ENCODE measurements around the gene IL10RB. TPM values are rescaled to one million over a fixed set of nuclear protein-coding genes. Genes with fewer than 3 reads are reported as not detected.

The IL10RB gene
- total and polyA plus RNA-seq, 2 experiments from 2014 or later: 2.2 to 2.5 TPM

DNA sequence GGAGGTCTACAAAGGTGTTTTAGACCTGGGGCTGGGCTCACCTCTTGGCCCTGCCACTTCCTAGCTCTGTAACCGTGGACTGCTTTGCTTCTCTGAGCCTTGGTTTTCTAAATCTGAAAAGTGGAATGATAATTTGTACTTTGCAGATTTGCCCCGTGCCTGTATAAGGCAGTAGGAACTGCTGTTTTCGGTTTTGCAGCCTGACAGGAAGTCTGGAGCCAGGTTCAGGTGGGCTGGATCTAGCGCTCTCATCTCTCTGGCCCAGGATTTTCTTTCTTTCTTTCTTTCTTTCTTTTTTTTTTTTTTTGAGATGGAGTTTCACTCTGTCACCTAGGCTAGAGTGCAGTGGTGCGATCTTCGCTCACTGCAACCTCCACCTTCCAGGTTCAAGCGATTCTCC lies 19.2 kb upstream of the IL10RB start (continued):
- TF ChIP-seq, protein P1, sequence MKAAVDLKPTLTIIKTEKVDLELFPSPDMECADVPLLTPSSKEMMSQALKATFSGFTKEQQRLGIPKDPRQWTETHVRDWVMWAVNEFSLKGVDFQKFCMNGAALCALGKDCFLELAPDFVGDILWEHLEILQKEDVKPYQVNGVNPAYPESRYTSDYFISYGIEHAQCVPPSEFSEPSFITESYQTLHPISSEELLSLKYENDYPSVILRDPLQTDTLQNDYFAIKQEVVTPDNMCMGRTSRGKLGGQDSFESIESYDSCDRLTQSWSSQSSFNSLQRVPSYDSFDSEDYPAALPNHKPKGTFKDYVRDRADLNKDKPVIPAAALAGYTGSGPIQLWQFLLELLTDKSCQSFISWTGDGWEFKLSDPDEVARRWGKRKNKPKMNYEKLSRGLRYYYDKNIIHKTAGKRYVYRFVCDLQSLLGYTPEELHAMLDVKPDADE (IDR thresholded peaks at IDR 0.05): no peak
- TF ChIP-seq STAT1 (IDR thresholded peaks at IDR 0.05; ENCODE audit: unreplicated experiment): no peak
- TF ChIP-seq ZNF114 (CRISPR knock-in tag; IDR thresholded peaks at IDR 0.05): no peak
- no peak for TF ChIP-seq POLR2AphosphoS5 (IDR thresholded peaks at IDR 0.05; ENCODE audit: low read depth)
- TF ChIP-seq ZNF462 (CRISPR knock-in tag; IDR thresholded peaks at IDR 0.05): no peak

GRCh38 chr21:33247599-33247998 lies 18.6 kb upstream of the IL10RB start:
- H3K27ac Mint-ChIP-seq: no peak overlapping the region
- Histone ChIP-seq H3K9me2 (ENCODE audit: insufficient read depth) (no peaks in the 10 kb centered on the region), H2AFZ (no peak overlapping the region), H3K79me2 (replicated peaks; ENCODE audit: insufficient read depth) (no peaks in the 10 kb centered on the region), H3K4me2 (no peak overlapping the region), H4K20me1 (replicated peaks; ENCODE audit: insufficient read depth) (no peaks in the 10 kb centered on the region), H3F3A (replicated peaks; ENCODE audit: low read depth) (no peaks in the 10 kb centered on the region), H3K36me3 (ENCODE audit: insufficient read depth) (peaks cover 16% of the 10 kb centered on the region), H3K27me3 (ENCODE audit: insufficient read depth) (no peaks in the 10 kb centered on the region), H3K27ac (ENCODE audit: low read depth) (no peak overlapping the region), H3K4me3 (no peak overlapping the region), H3K4me1 (ENCODE audit: insufficient read depth) (no peaks in the 10 kb centered on the region)
- TF ChIP-seq, protein P2, sequence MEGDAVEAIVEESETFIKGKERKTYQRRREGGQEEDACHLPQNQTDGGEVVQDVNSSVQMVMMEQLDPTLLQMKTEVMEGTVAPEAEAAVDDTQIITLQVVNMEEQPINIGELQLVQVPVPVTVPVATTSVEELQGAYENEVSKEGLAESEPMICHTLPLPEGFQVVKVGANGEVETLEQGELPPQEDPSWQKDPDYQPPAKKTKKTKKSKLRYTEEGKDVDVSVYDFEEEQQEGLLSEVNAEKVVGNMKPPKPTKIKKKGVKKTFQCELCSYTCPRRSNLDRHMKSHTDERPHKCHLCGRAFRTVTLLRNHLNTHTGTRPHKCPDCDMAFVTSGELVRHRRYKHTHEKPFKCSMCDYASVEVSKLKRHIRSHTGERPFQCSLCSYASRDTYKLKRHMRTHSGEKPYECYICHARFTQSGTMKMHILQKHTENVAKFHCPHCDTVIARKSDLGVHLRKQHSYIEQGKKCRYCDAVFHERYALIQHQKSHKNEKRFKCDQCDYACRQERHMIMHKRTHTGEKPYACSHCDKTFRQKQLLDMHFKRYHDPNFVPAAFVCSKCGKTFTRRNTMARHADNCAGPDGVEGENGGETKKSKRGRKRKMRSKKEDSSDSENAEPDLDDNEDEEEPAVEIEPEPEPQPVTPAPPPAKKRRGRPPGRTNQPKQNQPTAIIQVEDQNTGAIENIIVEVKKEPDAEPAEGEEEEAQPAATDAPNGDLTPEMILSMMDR (conservative IDR thresholded peaks at IDR 0.05; ENCODE audit: low read depth in 2 of 2): no peak
- TF ChIP-seq NANOG (IDR thresholded peaks at IDR 0.05; ENCODE audit: borderline replicate concordance): no peak
- no peak for TF ChIP-seq STAT1 (IDR thresholded peaks at IDR 0.05; ENCODE audit: unreplicated experiment)
- no peak for TF ChIP-seq REST (IDR thresholded peaks at IDR 0.05; ENCODE audit: unreplicated experiment)
- TF ChIP-seq ZNF331 (CRISPR knock-in tag; IDR thresholded peaks at IDR 0.05; ENCODE audit: low read depth): no peak
- TF ChIP-seq ZNF114 (CRISPR knock-in tag; IDR thresholded peaks at IDR 0.05): no peak
- no peak for DNase-seq (ENCODE audit: low spot score)
- peaks cover 68% of the 10 kb centered on the region for H3K36me3 Mint-ChIP-seq (ENCODE audit: low read depth)
- H3K9me3 Mint-ChIP-seq: no peaks in the 10 kb centered on the region
- no peak for ATAC-seq
- no peaks in the 10 kb centered on the region for H3K27me3 Mint-ChIP-seq (ENCODE audit: insufficient read depth, low read depth, poor library complexity)
- H3K4me3 Mint-ChIP-seq: no peak overlapping the region
- no peaks in the 10 kb centered on the region for H3K4me1 Mint-ChIP-seq
